ENCODE measurements around the gene CHST1. TPM values are rescaled to one million over a fixed set of nuclear protein-coding genes. Genes with fewer than 3 reads are reported as not detected.

Gene CHST1
- total and polyA plus RNA-seq, 10 of the 15 experiments (the other 5 are each of a cell fraction or from before 2014, with no cell fraction given), result not detected

DNA sequence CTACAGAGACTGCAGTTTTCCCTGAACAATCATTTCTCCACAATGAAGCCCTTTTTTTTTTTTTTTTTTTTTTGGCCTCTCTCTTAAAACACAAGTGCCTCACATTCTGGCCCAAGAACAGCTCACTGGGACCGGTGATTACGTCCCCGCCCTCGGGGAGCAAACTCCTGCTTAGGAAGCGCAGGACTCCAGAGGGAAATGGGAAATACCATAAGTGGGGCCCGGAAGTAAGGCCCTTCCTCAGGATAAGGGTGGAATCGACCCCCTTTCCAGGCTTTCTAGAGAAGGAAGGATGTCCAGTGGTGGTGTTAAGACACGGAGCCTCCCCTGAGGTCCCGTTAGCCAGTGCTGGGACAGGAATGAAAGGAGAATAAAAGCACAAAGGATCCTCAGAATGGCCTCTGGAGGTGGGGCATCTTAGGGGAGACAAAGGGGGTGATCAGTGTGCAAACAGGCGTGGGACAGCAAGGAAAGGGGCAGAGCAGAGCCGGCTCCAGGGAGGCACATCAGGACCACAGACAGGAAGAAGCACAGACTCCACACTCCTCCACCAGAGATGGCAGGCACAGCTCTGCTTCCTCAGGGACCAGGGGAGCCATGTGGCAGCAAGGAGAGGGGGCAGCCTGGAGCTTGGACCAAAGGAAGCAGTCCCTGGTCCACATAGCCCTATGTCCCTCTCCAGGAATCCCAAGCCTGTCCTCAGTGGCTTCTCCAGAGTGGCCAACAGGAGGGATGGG is 61.3 kb downstream of the CHST1 start (continued):
- TF ChIP-seq BCL3 (IDR thresholded peaks at IDR 0.05; ENCODE audit: borderline replicate concordance, insufficient read depth, low read depth, low read length, poor library complexity, severe bottlenecking) (no peak), EGR1 (IDR thresholded peaks at IDR 0.05; ENCODE audit: borderline replicate concordance in 1 of 2, low read depth in 2 of 2, low read length in 2 of 2) (no peak), POLR2AphosphoS2 (IDR thresholded peaks at IDR 0.05; ENCODE audit: low read depth, low read length) (no peak), MEF2B (IDR thresholded peaks at IDR 0.05; ENCODE audit: partially characterized antibody, poor library complexity, severe bottlenecking) (no peak)
- TF ChIP-seq, protein P1, sequence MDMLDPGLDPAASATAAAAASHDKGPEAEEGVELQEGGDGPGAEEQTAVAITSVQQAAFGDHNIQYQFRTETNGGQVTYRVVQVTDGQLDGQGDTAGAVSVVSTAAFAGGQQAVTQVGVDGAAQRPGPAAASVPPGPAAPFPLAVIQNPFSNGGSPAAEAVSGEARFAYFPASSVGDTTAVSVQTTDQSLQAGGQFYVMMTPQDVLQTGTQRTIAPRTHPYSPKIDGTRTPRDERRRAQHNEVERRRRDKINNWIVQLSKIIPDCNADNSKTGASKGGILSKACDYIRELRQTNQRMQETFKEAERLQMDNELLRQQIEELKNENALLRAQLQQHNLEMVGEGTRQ (IDR thresholded peaks at IDR 0.05; ENCODE audit: borderline replicate concordance, low read depth, low read length), result no peak

GRCh38 chr11:45599161-45599943 is 66.1 kb downstream of the CHST1 start:
- Histone ChIP-seq H4K20me1 (ENCODE audit: control insufficient read depth, insufficient read depth) (no peaks in the 10 kb centered on the region), H2AFZ (ENCODE audit: control insufficient read depth, low read depth, low read length) (no peak overlapping the region), H3K4me3 (no peak overlapping the region), H3K4me1 (ENCODE audit: control insufficient read depth, insufficient read depth, low read length) (no peaks in the 10 kb centered on the region), H3K79me2 (ENCODE audit: control insufficient read depth, insufficient read depth, low read length) (no peaks in the 10 kb centered on the region), H3K4me2 (ENCODE audit: control insufficient read depth, insufficient read depth) (no peak overlapping the region), H3K9me3 (replicated peaks; ENCODE audit: control insufficient read depth, insufficient read depth, low read length) (no peaks in the 10 kb centered on the region), H3K27ac (ENCODE audit: control insufficient read depth, insufficient read depth) (no peak overlapping the region), H3K27me3 (replicated peaks in 1 of 2; ENCODE audit: control insufficient read depth in 2 of 2, insufficient read depth in 2 of 2, low read length in 1 of 2) (no peaks in the 10 kb centered on the region; a peak in 2 of 4 replicates), H3K9ac (ENCODE audit: control insufficient read depth, insufficient read depth, low read length) (no peak overlapping the region), H3K36me3 (ENCODE audit: control insufficient read depth in 2 of 2, insufficient read depth in 2 of 2, low read length in 1 of 2) (no peaks in the 10 kb centered on the region)
- no TSS peak for BruUV-seq (replicated peaks)
- RAD21 ChIA-PET (ENCODE audit: unreplicated experiment), result interaction anchor here (0.6 kb wide), 1 partner anchor 88 kb away, joined by 3 read pairs; no protein-coding TSS in a partner anchor
- ATAC-seq, result no peak
- WGBS (ENCODE audit: insufficient coverage, insufficient replicate concordance, low lambda C conversion rate, missing lambda C conversion rate), result 26% methylated on average over 11 of the region's 11 CpGs
- CTCF ChIA-PET, result no interaction called here
- FAIRE-seq, result no peak
- intact Hi-C loops (cut with micrococcal nuclease; ENCODE audit: unreplicated experiment) (no loop called here), in situ Hi-C loops (cut with MboI) (no loop called here)
- TF ChIP-seq POLR2AphosphoS5 (IDR thresholded peaks at IDR 0.05; ENCODE audit: low read length) (no peak), CBX5 (IDR thresholded peaks at IDR 0.05; ENCODE audit: low read depth) (no peak), POLR2AphosphoS2 (IDR thresholded peaks at IDR 0.05; ENCODE audit: low read depth, low read length) (no peak), ZNF217 (IDR thresholded peaks at IDR 0.05) (no peak), ETV6 (conservative IDR thresholded peaks at IDR 0.05 in 1 of 2, IDR thresholded peaks at IDR 0.05 in 1 of 2; ENCODE audit: borderline replicate concordance in 1 of 2, low read depth in 1 of 2) (no peak)
- SMC1A ChIA-PET (ENCODE audit: uncharacterized antibody, unreplicated experiment), result no interaction called here
- no peak for DNase-seq (ENCODE audit: low read depth, low spot score)
- POLR2A ChIA-PET, result no interaction called here
